ENCODE data around the gene ZNRF1. TPM values are rescaled to one million over a fixed set of nuclear protein-coding genes. Genes with fewer than 3 reads are reported as not detected.

Gene ZNRF1
- polyA plus RNA-seq, 2 of the 4 experiments (the other 2 are of a cell fraction): 18.6 to 22.6 TPM

GRCh38 chr16:75054556-75054947 lies 55.7 kb downstream of the ZNRF1 start:
- WGBS (ENCODE audit: missing lambda C conversion rate): 58% methylated on average over 2 of the region's 2 CpGs
- TF ChIP-seq TFCP2L1 (CRISPR knock-in tag; IDR thresholded peaks at IDR 0.05) (no peak), NR3C1 (IDR thresholded peaks at IDR 0.05) (no peak), MYC (IDR thresholded peaks at IDR 0.05; ENCODE audit: borderline replicate concordance, low read length) (no peak), MAFK (IDR thresholded peaks at IDR 0.05; ENCODE audit: partially characterized antibody) (no peak), PHF8 (IDR thresholded peaks at IDR 0.05; ENCODE audit: borderline replicate concordance, low read depth) (no peak), CEBPB (IDR thresholded peaks at IDR 0.05) (no peak), CHD2 (IDR thresholded peaks at IDR 0.05; ENCODE audit: low read length, partially characterized antibody) (no peak), JUNB (IDR thresholded peaks at IDR 0.05) (no peak), CBX2 (IDR thresholded peaks at IDR 0.05; ENCODE audit: borderline replicate concordance, low read depth) (no peak), USF2 (IDR thresholded peaks at IDR 0.05) (no peak), RARB (CRISPR knock-in tag; IDR thresholded peaks at IDR 0.05) (no peak)
- TF ChIP-seq, protein P1, sequence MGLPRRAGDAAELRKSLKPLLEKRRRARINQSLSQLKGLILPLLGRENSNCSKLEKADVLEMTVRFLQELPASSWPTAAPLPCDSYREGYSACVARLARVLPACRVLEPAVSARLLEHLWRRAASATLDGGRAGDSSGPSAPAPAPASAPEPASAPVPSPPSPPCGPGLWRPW (IDR thresholded peaks at IDR 0.05): no peak
- Histone ChIP-seq H3K4me3 (no peak overlapping the region), H3K27ac (peak overlapping the region; percentile 60 to 62; a peak in 5 of 6 replicates), H3K4me1 (peaks cover 28% of the 10 kb centered on the region), H3K9me3 (no peaks in the 10 kb centered on the region), H3K4me2 (peak overlapping the region; percentile 64)
- ATAC-seq (no peak; a peak in 1 of 6 replicates), FAIRE-seq (no peak), DNase-seq (ENCODE audit: low read depth in 1 of 2, low spot score in 1 of 2) (no peak)
- POLR2A ChIA-PET: no interaction called here
- CTCF ChIA-PET: interaction anchor here (0.9 kb wide), 1 partner anchor 11 kb away, joined by 4 read pairs; no protein-coding TSS in a partner anchor

GRCh38 chr16:75058806-75059205 lies 60.0 kb downstream of the ZNRF1 start:
- DNase-seq (ENCODE audit: low read depth in 1 of 2, low spot score in 1 of 2): no peak

GRCh38 chr16:75059411-75059810 lies 60.6 kb downstream of the ZNRF1 start:
- FAIRE-seq (no peak), DNase-seq (ENCODE audit: low read depth in 1 of 2, low spot score in 1 of 2) (no peak), ATAC-seq (no peak)
- CTCF ChIA-PET: interaction anchor here (0.6 to 1.6 kb wide), 4 partner anchors 22 to 499 kb away, joined by 3 to 4 read pairs (median 3); no protein-coding TSS in a partner anchor
- no peak overlapping the region for H3K4me2 ChIP-seq
- no peaks in the 10 kb centered on the region for H3K9me3 ChIP-seq
- no peak overlapping the region for H3K27ac ChIP-seq
- H3K4me3 ChIP-seq: no peak overlapping the region
- TF ChIP-seq RFX5 (IDR thresholded peaks at IDR 0.05) (no peak), ESRRA (IDR thresholded peaks at IDR 0.05; ENCODE audit: borderline replicate concordance, low read length) (no peak)
- 91% methylated on average over 5 of the region's 5 CpGs for WGBS (ENCODE audit: missing lambda C conversion rate)
- POLR2A ChIA-PET: no interaction called here
- peaks cover 20% of the 10 kb centered on the region for H3K4me1 ChIP-seq

More at GRCh38 chr16:75058806-75059205, 60.0 kb downstream of the ZNRF1 start:
- peaks cover 26% of the 10 kb centered on the region for H3K4me1 ChIP-seq
- H3K4me2 ChIP-seq: no peak overlapping the region
- TF ChIP-seq, protein P2, sequence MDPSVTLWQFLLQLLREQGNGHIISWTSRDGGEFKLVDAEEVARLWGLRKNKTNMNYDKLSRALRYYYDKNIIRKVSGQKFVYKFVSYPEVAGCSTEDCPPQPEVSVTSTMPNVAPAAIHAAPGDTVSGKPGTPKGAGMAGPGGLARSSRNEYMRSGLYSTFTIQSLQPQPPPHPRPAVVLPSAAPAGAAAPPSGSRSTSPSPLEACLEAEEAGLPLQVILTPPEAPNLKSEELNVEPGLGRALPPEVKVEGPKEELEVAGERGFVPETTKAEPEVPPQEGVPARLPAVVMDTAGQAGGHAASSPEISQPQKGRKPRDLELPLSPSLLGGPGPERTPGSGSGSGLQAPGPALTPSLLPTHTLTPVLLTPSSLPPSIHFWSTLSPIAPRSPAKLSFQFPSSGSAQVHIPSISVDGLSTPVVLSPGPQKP (IDR thresholded peaks at IDR 0.05; ENCODE audit: low read depth, low read length): no peak
- TF ChIP-seq, protein P1 (IDR thresholded peaks at IDR 0.05): no peak
- TF ChIP-seq NPAS2 (CRISPR knock-in tag; IDR thresholded peaks at IDR 0.05; ENCODE audit: borderline replicate concordance) (no peak), KDM5A (IDR thresholded peaks at IDR 0.05) (no peak), TP53 (CRISPR knock-in tag; IDR thresholded peaks at IDR 0.05) (no peak)
- no peaks in the 10 kb centered on the region for H3K9me3 ChIP-seq
- ChIA-PET POLR2A (no interaction called here), CTCF (interaction anchor here (0.6 to 1.6 kb wide), 2 partner anchors 22 to 498 kb away, joined by 3 read pairs; no protein-coding TSS in a partner anchor)
- H3K27ac ChIP-seq: no peak overlapping the region
- WGBS (ENCODE audit: missing lambda C conversion rate): 92% methylated on average over 4 of the region's 4 CpGs
- FAIRE-seq (no peak), ATAC-seq (no peak)
- H3K4me3 ChIP-seq: no peak overlapping the region

- no peak for DNase-seq (ENCODE audit: low read depth in 1 of 2, low spot score in 1 of 2)
- no peak for FAIRE-seq
- peaks cover 23% of the 10 kb centered on the region for H3K4me1 ChIP-seq
- no peak overlapping the region for H3K4me2 ChIP-seq
- H3K27ac ChIP-seq: no peak overlapping the region
- ChIA-PET CTCF (interaction anchor here (2.5 kb wide), 1 partner anchor 62 kb away, joined by 12 read pairs; the partner anchor contains the start of gene ZNRF1), POLR2A (no interaction called here)
- ATAC-seq: no peak
- no peaks in the 10 kb centered on the region for H3K9me3 ChIP-seq
- WGBS (ENCODE audit: missing lambda C conversion rate): 87% methylated on average over 8 of the region's 8 CpGs
- TF ChIP-seq RFX5 (IDR thresholded peaks at IDR 0.05) (no peak), USF2 (IDR thresholded peaks at IDR 0.05) (no peak), MAFK (IDR thresholded peaks at IDR 0.05; ENCODE audit: partially characterized antibody) (no peak), POLR2AphosphoS2 (conservative IDR thresholded peaks at IDR 0.05; ENCODE audit: low read length) (no peak), TP53 (CRISPR knock-in tag; IDR thresholded peaks at IDR 0.05) (no peak), ESRRA (IDR thresholded peaks at IDR 0.05; ENCODE audit: borderline replicate concordance, low read length) (no peak), GATA3 (IDR thresholded peaks at IDR 0.05; ENCODE audit: borderline replicate concordance) (no peak), ZNF302 (CRISPR knock-in tag; IDR thresholded peaks at IDR 0.05) (no peak), ZSCAN20 (CRISPR knock-in tag; IDR thresholded peaks at IDR 0.05) (no peak), PBX3 (IDR thresholded peaks at IDR 0.05) (no peak), ZFP36 (IDR thresholded peaks at IDR 0.05; ENCODE audit: borderline replicate concordance, partially characterized antibody) (no peak), FOSL2 (IDR thresholded peaks at IDR 0.05) (no peak), FOSL2 (CRISPR knock-in tag; IDR thresholded peaks at IDR 0.05) (no peak), CHD2 (IDR thresholded peaks at IDR 0.05; ENCODE audit: low read length, partially characterized antibody) (no peak), RNF2 (IDR thresholded peaks at IDR 0.05; ENCODE audit: borderline replicate concordance, low read depth) (no peak)
- no peak overlapping the region for H3K4me3 ChIP-seq
Measured at GRCh38 chr16:75060723-75061122, 61.9 kb downstream of the ZNRF1 start.

Data from A549 (cell line).